GM11168 (cell line): Measurements from ENCODE around the gene TMEM135.
"Not testable (repeated sequence)": the region's sequence is repeated elsewhere in the genome, so short reads cannot be mapped to it uniquely, and the experiment has no call there.

Experiments
- in situ Hi-C: fragments of 300-500 bp; cut with MboI; formaldehyde crosslinking; loops from one replicate; pipeline ENCODE4 v1.12.0; 2022; ENCODE audit warnings: low sequenced_read_pairs; ENCODE audit not compliant: unreplicated experiment

TMEM135 gene

DNA sequence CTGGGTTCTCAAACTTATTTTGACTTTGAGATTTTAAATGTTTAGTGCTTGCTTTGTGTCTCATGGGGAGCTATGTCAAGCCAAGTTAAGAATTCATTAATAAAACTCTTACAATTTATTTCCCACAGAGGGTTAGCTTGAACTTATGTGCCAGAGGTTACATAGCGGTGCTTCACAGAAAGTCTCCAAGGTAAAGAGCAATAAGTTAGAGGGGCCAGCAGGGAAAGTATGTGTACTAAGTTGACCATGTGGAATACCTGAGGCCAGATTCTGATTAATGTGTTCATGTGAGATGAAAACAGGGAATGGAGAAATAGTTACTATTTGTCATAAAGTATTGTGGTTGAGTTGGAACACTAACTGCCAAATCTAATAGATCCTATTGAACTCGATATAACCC is 149.3 kb downstream of the TMEM135 start:
- in situ Hi-C loops, result no loop called here

DNA sequence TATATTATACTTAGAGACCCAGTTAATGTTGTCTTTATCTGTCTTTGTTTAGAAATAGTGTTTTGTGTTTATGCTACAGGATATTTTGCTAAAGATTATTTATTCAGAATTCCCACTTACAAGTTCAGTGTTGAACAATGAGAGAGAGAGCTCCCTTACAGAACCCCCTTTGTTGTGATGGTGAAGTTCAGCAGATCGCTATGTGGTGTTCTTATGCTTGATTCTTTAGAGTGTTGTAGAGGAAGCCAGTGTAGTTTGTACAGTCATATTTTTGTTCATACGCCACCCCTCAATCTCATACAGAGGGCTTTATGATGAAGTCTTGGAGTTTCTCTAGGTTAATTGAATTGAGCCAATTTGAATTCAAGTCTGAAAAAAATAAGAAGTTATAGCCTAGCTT is 150.2 kb downstream of the TMEM135 start:
- in situ Hi-C loops, result no loop called here

DNA sequence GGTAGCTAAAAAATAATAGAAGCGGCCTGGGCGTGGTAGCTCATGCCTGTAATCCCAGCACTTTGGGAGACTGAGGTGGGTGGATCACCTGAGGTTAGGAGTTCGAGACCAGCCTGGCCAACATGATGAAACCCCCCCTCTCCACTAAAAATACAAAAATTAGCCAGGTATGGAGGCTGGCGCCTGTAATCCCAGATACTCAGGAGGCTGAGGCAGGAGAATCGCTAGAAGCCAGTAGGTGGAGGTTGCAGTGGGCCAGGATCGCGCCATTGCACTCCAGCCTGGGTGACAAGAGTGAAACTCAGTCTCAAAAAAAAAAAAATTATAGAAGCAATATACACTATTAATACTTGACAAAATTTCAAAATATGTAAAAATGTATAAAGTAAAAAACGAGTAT is 150.7 kb downstream of the TMEM135 start:
- in situ Hi-C loops, result not testable (repeated sequence)

DNA sequence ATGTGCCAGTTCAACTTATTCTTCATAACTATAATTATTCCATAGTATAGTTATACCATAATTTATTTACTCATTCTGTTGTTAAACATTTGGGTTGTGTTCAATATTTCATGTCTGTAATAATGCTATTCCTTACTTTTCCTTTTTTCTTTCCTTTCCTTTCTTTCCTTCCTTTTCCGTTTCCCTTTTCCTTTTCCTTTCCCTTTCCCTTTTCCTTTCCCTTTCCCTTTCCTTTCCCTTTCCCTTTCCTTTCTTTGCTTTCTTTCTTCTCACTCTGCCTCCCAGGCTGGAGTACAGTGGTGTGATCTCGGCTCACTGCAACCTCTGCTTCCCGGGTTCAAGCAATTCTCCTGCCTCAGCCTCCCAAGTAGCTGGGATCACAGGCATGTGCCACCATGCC is 151.2 kb downstream of the TMEM135 start:
- in situ Hi-C loops, result not testable (repeated sequence)

DNA sequence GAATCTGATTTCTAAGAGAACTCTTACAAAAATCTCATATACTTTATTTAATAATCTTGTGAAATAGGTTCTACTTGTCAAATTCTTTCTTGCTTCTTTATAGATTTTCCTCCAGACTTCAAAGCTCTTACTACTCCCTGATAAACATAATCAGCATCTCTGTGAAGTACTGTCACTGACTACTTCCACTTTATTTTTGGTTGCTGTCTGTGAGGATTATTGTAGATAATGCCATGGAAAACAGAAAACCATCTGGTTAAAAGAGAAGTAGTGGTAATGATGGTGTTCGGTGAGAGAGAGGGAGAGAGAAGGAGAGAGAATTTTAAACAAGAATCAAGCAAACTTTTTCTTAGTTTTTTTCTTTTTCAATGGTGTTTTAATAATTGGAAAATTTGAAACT is 152.3 kb downstream of the TMEM135 start:
- in situ Hi-C loops, result no loop called here

DNA sequence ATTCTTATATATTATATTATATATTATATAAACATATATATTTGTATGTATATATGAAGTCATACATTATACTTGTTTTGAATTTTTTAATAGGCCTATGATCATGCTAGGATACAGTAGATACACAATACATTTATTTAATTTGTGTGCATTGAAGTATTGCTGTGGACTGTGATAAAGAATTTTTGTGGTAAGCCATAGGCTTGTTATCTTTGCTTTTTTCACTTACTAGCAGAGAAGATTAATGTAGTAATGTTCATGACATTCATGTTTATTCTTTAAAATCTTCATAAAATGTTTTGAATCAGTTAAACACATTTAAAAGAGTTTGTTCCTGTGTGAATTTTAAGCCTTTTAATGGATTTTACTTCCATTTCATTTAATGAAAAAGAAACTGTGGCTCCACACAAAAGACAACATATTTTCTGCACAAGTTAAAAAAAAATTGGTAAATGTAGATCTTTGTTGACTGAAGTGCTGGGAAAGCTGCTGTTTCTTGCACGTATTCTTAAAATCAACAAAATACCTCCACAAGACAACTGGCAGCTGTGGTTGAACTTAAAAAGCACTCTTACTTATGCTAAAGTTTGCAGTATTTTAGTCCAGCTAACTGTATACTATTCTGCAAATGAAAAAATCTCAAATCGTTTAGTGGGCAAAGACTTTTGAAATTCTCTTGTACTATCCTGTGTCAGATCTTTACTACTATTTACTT is 156.2 kb downstream of the TMEM135 start:
- in situ Hi-C loops, result no loop called here

DNA sequence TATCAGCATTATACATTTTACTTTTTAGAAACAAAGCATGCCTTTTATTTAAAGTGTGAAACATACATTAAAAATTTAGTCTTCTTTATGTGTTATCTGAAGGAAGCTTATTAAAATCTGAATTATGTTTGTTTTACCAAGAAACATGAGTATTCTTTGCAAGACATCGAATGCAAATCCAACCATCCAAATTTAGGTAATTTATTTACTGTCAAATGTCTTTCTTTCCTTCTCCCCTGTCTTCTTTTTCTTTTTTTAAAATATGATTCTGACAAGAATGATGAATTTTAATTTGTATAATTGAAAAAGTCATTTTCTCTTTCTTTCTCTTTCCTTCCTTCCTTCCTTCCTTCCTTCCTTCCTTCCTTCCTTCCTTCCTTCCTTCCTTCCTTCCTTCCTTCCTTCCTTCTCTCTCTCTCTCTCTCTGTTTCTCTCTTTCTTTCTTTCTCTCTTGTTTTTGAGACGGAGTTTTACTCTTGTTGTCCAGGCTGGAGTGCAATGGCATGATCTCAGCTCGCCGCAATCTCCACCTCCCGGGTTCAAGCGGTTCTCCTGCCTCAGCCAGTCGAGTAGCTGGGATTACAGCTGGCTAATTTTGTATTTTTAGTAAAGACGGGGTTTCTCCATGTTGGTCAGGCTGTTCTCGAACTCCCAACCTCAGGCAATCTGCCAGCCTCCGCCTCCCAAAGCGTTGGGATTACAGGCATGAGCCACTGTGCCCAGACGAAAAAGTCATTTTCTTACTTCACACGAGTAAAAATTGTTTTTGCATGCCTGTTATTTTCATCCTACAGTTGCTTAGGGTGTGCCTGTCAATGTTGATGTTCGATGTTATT is 157.5 kb downstream of the TMEM135 start:
- in situ Hi-C loops, result no loop called here

DNA sequence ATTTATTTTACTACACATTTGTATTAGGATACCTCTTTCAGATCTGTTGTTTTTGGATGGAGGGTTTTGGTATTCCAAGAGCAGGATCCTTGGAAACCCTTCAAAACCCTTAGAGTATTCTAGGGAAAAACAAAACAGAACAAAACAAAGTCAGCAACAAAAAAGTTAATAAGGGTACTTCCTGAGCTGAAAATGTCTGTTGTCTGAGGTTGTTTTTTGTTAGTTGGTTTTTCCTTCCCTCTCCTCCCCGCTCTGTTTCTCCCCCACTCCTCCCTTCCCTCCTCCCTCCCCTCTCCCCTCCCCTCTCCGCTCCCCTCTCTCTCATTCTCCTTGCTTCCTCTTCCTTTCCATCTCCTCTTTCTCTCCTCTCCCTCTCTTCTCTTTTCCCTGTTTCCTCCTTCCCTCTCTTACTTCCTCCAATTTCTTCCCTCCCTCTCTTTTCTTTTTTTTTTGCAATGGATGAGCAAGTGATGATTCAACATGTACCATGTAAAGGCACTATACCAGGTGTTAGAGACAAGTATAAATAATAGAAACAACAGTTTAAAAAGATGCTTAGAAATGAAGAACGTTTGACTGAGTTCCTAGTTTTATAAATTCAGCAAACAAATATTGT is 160.6 kb downstream of the TMEM135 start:
- in situ Hi-C loops, result no loop called here

DNA sequence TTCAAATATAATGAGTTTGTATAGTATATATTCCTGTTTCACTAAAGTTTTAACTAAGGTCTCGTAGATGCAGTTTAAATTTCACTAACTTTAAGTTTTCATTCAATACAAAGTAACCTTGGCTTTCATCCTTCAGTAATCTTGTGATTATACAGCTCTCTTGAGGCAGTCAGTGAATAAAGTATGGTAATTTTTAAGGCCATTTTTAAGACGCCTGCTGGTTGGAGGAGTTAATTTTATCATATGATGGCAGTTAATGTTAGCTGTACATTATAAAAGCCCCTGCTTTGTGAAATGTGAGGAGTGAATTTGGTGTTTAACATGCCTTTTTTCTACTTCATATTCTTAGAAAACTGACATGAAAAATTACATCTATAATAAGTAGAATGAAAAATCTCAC is 163.6 kb downstream of the TMEM135 start:
- in situ Hi-C loops, result no loop called here

DNA sequence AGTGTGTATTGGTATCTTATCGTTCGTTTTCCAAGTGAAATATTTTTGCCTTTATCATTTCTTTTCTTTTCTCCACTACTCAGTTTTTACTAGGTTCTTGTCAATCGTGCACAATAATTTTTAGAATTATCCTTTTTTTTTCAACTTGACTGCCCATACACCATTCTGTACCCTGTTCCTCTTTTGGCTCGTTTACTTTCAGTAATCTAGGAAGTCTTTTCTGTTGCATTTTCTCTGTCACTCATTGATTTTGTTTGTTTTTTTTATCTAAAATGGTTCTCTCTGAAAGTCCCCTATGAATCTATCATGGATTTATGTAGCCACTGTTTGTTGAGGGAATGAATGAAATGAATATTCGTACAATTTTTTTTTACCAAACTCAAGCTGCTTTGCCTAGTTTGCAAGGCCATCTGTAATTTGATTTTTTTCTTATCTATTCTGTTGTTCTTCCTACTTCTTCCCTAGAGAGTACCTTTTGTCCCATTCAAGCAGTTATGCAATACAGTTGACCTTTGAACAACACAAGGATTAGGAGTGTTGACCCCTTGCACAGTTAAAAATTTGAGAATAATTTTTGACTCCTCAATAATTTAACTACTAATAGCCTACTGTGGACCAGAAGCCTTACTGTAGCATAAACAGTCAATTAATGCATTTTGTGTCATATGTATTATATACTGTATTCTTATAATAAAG is 166.3 kb downstream of the TMEM135 start:
- in situ Hi-C loops, result no loop called here

DNA sequence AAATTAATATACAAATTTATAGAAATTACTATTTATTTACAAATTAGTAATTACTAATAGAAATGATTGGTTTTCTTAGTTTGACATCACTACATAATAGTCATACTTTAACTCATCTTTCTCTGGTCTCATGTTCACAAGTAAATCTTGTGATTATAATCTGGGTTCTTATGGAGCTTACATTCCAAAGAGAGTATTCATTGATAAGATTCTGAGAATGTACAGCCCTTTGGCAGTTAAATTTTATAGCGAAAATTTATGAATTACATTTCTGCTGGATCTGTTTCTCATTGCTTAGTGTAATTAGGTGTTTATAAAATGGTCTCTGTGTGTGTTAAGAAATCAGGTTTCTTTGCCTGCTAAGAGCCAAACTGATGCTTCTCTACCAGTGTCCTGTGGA is 175.2 kb downstream of the TMEM135 start:
- in situ Hi-C loops, result no loop called here

DNA sequence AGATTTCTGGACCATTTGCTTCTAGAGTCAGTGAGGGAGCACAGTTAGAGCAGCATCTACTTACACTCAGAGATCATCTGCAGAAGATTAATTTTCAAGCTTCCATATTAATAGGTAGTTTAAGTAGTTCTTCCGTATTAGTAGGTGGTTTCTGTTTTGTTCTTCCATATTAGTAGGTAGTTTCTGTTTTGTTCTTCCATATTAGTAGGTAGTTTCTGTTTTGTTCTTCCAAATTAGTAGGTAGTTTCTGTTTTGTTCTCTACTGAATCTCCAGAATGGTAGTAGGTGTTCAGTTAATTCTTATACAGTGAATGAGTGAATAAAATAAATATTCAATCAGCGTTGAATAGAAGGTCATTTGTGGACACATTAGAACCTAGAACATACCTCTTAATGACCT is 175.7 kb downstream of the TMEM135 start:
- in situ Hi-C loops, result no loop called here

DNA sequence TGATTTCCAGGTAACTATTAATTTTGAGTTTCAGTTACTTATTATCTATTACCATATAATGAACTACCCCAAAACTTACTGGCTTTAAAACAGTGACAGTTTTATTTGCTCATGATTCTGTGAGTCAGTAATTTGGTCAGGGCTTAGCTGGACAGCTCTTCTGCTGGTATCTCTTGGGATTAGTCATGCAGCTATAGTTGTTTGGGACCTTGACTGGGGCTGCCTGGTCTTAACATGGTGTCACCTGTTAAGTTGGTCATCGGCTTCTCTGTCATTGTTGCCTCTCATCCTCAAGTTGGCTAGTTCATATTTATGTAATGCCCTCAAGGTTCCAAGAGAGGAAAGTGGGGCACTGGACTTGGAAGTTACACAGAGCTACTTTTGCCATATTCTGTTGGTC is 177.5 kb downstream of the TMEM135 start:
- in situ Hi-C loops, result no loop called here

DNA sequence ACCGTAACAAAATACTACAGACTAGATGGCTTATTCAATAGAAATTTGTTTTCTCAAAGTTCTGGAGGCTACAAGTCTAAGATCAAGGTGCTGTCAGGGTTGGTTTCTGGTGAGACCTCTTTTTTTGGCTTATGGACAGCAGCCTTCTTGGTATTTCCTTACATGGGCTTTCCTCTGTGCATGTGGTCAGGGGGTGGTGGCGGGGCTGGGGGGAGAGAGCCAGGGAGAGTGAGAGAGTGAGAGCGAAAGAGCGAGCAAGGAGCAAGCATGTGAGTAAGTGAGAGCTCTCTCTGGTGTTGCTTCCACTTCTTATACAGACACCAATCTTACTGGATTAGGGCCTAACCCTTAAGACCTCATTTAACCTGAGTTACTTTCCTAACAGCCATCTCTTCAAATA is 181.5 kb downstream of the TMEM135 start:
- in situ Hi-C loops, result no loop called here

DNA sequence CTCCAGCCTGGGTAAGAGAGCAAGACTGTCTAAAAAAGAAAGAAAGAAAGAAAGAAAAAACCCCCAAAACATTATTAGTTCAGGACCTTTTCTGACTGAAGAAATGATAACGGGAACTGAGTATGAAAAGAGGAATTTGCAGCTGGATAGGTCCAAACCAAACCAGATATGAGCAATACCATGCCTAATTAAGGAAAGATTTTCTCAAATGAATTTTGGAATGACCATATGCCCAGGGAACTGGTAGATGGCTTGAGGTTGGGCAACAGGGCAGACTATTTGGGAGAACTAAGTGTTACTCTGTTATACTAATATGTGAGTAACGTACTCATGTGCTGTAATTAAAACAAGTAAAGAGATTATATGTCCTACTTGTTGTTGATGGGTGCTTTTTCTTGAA is 186.1 kb downstream of the TMEM135 start:
- in situ Hi-C loops, result no loop called here

DNA sequence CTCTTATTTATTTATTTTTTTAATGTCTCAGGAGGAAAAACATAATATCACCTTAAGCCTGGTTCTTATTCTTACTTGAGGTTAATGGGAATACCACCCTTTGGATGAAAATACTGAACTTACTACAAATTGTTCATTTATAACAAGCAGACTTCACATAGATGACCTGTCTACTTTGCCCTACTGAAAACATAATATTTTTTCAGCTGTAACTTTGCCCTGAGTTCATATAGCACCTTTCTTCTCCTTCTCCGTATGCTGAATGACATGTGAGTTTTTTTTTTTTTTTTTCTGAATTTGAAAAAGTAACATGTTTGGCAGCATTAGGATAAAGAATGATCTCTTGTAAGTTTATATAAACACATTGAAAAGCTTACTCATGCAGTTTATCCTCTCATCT is 186.8 kb downstream of the TMEM135 start:
- in situ Hi-C loops, result no loop called here

DNA sequence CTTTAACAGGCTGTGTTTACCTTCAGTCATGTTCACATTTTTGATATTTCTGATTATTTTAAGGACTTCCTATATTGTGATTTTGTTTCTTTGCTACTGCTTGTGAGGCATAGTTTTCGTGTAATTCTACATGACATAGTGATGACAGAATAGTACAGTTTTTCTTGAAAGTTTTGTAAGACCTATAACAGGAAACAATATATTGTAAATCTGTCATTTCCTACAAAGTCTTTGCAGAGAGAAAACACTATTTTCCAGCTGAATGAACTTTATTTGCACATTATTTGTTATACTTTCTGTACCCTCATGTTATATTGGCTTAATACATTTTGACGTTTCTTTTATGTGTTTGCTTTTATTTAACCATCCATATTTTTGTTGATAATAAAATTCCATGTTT is 191.1 kb downstream of the TMEM135 start:
- in situ Hi-C loops, result no loop called here

DNA sequence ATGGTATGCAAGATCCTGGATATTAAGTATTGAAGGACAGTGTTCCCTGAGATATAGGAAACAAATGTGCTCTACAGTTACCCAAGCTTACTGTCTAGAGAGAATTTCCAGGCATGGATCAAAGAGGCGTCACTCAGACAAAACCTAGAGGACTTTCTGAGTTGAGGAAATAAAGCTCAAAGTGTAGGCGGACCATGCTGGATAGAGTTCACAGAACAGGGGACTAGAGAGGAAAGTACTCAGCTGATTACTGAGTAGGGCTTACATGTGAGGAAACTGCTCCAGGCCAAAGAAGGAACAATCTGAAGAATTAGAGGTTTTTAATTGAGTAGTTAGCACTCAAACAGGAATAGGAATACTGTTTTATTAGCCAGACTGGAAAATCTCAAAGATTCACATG is 193.3 kb downstream of the TMEM135 start:
- in situ Hi-C loops, result no loop called here

DNA sequence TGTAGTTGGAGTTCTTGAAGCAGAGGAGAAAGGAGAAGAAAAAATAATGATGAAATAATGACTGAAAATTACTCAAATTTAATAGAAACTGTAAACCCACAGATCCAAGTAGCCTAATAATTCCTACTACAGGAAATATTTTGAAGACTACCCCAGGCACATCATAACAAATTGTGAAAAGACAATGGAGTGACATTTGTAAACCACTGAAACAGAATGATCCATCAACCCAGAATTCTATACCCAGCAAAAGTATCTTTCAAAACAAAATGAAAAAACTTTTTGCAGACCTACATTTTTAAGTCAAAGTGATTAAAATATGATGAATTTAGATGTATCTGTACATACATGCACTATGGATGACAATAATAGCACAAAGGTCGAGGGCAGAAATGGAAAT is 194.6 kb downstream of the TMEM135 start:
- in situ Hi-C loops, result no loop called here

DNA sequence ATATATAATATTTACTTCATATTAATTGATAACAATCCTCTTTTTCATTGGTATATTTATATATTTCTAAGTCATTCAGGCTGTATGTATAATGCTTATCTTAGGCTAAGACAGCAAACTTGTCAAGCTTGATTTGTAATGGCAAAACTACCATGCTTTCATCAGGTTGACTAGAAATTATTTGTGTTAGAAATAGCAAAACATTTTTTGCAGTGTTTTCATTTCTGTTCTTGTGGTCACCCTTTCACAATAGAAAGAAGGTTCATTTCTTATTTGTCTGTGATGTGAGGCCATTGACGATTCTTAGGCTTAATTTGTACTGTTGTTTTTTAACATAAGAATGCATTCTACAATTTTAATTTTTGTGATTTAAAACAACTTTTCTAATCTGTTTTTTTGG is 197.6 kb downstream of the TMEM135 start:
- in situ Hi-C loops, result no loop called here

DNA sequence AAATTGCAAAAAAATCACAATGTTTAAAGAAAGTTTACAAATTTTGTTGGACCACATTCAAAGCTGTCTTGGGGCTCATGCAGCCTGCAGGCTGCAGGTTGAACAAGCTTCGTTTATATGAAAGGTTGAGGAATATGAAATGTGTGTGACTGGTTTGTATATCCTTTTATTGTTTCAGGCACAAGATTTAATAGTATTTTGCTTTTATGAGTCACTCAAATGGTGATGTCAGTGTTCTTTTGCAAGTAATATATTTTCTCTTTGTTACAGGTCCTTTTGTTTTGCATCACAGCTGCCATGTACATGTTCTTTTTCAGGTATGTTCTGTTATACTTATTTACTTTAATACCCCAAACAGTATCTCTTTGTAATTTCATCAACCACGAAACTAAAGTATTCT is 198.6 kb downstream of the TMEM135 start:
- in situ Hi-C loops, result no loop called here
